ENCODE data around the gene DYNLT1. TPM values are rescaled to one million over a fixed set of nuclear protein-coding genes. Genes with fewer than 3 reads are reported as not detected.

Gene DYNLT1
- polyA plus RNA-seq, 2 of the 4 experiments (the other 2 are of a cell fraction) = 130 to 174 TPM

DNA sequence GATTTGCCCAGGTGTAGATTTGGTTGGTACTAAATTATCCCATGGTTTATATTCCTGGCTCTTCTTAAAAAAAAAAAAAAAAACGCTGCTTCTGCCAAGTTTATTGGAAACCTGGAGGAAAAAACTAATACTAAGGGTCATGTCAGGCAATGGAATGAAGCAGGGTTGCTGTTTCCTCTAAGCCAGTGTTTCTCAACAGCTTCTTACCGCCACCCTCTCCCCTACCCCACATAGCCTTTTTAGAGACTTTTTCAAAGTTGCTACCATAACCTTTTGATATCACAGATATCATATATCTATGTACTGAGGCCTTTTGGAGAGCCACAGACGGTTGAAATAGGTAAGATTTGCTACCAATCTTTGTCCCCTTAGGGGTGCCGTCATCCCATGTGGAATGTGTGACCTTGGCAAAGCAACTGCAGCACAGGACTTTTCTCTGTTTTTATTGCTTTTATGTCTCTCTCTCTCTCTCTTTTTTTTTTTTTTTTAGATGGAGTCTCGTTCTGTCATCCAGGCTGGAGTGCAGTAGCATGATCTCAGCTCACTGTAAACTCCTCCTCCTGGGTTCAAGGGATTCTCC is 40.3 kb upstream of the DYNLT1 start:
- no peak overlapping the region for H3K4me3 ChIP-seq
- ChIA-PET POLR2A (no interaction called here), CTCF (no interaction called here)
- TF ChIP-seq HEYL (CRISPR knock-in tag; IDR thresholded peaks at IDR 0.05) (no peak), SREBF2 (IDR thresholded peaks at IDR 0.05) (no peak), ESRRA (IDR thresholded peaks at IDR 0.05; ENCODE audit: borderline replicate concordance, low read length) (no peak), FOXS1 (CRISPR knock-in tag; IDR thresholded peaks at IDR 0.05) (no peak)
- FAIRE-seq (no peak), ATAC-seq (no peak), DNase-seq (ENCODE audit: low read depth in 1 of 2, low spot score in 1 of 2) (no peak)
- no peak overlapping the region for H3K4me2 ChIP-seq
- no peak overlapping the region for H3K27ac ChIP-seq
- H3K4me1 ChIP-seq = no peaks in the 10 kb centered on the region
- H3K9me3 ChIP-seq = no peaks in the 10 kb centered on the region
- 62% methylated on average over 5 of the region's 5 CpGs for WGBS (ENCODE audit: missing lambda C conversion rate)

DNA sequence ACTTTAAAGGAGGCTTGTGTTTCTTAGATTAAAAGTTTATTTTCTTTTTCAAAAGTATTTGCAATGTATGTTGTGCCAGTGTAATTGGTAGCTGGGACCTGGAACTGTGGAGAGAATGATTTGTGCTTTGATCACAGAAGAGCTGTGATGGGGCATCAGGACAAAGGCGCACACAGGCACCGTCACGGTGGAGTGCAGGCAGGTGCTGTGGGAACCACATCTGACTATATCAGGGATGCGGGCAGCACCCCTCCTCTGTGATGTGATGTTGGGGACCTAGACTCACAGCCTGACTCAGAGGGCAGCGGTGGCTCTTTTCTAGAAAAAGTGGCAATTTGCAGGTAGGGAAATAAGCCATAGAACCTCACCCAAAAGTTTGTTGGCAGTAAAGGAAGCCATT is 39.8 kb upstream of the DYNLT1 start:
- CTCF ChIA-PET = no interaction called here
- WGBS (ENCODE audit: missing lambda C conversion rate) = 97% methylated on average over 5 of the region's 5 CpGs
- Histone ChIP-seq H3K9me3 (no peaks in the 10 kb centered on the region), H3K4me1 (no peaks in the 10 kb centered on the region), H3K27ac (no peak overlapping the region), H3K4me2 (no peak overlapping the region), H3K4me3 (no peak overlapping the region)
- no peak for DNase-seq (ENCODE audit: low read depth in 1 of 2, low spot score in 1 of 2)
- no peak for TF ChIP-seq JUNB (IDR thresholded peaks at IDR 0.05)
- no peak for TF ChIP-seq SREBF2 (IDR thresholded peaks at IDR 0.05)
- TF ChIP-seq, protein P1, sequence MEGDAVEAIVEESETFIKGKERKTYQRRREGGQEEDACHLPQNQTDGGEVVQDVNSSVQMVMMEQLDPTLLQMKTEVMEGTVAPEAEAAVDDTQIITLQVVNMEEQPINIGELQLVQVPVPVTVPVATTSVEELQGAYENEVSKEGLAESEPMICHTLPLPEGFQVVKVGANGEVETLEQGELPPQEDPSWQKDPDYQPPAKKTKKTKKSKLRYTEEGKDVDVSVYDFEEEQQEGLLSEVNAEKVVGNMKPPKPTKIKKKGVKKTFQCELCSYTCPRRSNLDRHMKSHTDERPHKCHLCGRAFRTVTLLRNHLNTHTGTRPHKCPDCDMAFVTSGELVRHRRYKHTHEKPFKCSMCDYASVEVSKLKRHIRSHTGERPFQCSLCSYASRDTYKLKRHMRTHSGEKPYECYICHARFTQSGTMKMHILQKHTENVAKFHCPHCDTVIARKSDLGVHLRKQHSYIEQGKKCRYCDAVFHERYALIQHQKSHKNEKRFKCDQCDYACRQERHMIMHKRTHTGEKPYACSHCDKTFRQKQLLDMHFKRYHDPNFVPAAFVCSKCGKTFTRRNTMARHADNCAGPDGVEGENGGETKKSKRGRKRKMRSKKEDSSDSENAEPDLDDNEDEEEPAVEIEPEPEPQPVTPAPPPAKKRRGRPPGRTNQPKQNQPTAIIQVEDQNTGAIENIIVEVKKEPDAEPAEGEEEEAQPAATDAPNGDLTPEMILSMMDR (IDR thresholded peaks at IDR 0.05) = no peak
- TF ChIP-seq, protein P2, sequence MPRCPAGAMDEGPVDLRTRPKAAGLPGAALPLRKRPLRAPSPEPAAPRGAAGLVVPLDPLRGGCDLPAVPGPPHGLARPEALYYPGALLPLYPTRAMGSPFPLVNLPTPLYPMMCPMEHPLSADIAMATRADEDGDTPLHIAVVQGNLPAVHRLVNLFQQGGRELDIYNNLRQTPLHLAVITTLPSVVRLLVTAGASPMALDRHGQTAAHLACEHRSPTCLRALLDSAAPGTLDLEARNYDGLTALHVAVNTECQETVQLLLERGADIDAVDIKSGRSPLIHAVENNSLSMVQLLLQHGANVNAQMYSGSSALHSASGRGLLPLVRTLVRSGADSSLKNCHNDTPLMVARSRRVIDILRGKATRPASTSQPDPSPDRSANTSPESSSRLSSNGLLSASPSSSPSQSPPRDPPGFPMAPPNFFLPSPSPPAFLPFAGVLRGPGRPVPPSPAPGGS (IDR thresholded peaks at IDR 0.05) = no peak
- TF ChIP-seq NPAS2 (CRISPR knock-in tag; IDR thresholded peaks at IDR 0.05; ENCODE audit: borderline replicate concordance) = no peak
- no peak for TF ChIP-seq TFCP2L1 (CRISPR knock-in tag; IDR thresholded peaks at IDR 0.05)
- TF ChIP-seq, protein P3, sequence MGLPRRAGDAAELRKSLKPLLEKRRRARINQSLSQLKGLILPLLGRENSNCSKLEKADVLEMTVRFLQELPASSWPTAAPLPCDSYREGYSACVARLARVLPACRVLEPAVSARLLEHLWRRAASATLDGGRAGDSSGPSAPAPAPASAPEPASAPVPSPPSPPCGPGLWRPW (IDR thresholded peaks at IDR 0.05) = no peak
- no peak for TF ChIP-seq HDAC2 (IDR thresholded peaks at IDR 0.05)
- TF ChIP-seq, protein P4, sequence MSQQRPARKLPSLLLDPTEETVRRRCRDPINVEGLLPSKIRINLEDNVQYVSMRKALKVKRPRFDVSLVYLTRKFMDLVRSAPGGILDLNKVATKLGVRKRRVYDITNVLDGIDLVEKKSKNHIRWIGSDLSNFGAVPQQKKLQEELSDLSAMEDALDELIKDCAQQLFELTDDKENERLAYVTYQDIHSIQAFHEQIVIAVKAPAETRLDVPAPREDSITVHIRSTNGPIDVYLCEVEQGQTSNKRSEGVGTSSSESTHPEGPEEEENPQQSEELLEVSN (IDR thresholded peaks at IDR 0.05; ENCODE audit: borderline replicate concordance, low read depth) = no peak
- TF ChIP-seq MYC (IDR thresholded peaks at IDR 0.05; ENCODE audit: borderline replicate concordance, low read length) = no peak
- TF ChIP-seq, protein P5, sequence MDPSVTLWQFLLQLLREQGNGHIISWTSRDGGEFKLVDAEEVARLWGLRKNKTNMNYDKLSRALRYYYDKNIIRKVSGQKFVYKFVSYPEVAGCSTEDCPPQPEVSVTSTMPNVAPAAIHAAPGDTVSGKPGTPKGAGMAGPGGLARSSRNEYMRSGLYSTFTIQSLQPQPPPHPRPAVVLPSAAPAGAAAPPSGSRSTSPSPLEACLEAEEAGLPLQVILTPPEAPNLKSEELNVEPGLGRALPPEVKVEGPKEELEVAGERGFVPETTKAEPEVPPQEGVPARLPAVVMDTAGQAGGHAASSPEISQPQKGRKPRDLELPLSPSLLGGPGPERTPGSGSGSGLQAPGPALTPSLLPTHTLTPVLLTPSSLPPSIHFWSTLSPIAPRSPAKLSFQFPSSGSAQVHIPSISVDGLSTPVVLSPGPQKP (IDR thresholded peaks at IDR 0.05; ENCODE audit: low read depth, low read length) = no peak
- TF ChIP-seq, protein P6, sequence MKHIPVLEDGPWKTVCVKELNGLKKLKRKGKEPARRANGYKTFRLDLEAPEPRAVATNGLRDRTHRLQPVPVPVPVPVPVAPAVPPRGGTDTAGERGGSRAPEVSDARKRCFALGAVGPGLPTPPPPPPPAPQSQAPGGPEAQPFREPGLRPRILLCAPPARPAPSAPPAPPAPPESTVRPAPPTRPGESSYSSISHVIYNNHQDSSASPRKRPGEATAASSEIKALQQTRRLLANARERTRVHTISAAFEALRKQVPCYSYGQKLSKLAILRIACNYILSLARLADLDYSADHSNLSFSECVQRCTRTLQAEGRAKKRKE (CRISPR knock-in tag; IDR thresholded peaks at IDR 0.05; ENCODE audit: low read depth) = no peak
- no peak for ATAC-seq
- FAIRE-seq = no peak
- POLR2A ChIA-PET = no interaction called here

DNA sequence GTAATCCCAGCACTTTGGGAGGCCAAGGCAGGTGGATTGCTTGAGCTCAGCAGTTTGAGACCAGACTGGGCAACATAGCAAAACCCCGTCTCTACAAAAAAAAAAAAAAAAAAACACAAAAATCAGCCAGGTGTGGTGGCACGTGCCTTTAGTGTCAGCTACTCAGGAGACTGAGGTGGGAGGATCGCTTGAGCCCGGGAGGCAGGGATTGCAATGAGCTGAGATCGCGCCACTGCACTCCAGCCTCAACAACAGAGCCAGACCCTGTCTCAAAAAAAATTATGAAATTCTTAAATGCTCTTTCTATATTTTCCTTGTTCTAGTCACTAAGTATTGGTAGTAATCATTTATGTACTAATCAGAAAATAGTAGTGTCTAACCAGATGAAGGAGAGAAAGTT is 35.9 kb upstream of the DYNLT1 start:
- H3K4me1 ChIP-seq = no peaks in the 10 kb centered on the region
- FAIRE-seq (no peak), ATAC-seq (no peak), DNase-seq (ENCODE audit: low read depth in 1 of 2, low spot score in 1 of 2) (no peak)
- no peak overlapping the region for H3K4me2 ChIP-seq
- no peak overlapping the region for H3K27ac ChIP-seq
- no peaks in the 10 kb centered on the region for H3K9me3 ChIP-seq
- 83% methylated on average over 6 of the region's 6 CpGs for WGBS (ENCODE audit: missing lambda C conversion rate)
- POLR2A ChIA-PET = no interaction called here
- CTCF ChIA-PET = interaction anchor here (0.6 to 1.1 kb wide), 2 partner anchors 25 to 459 kb away, joined by 3 to 4 read pairs; no protein-coding TSS in a partner anchor
- no peak overlapping the region for H3K4me3 ChIP-seq
- TF ChIP-seq POLR2A (IDR thresholded peaks at IDR 0.05; ENCODE audit: low read length) (no peak), FOXS1 (CRISPR knock-in tag; IDR thresholded peaks at IDR 0.05) (no peak), RAD21 (conservative IDR thresholded peaks at IDR 0.05 in 1 of 2, IDR thresholded peaks at IDR 0.05 in 1 of 2) (no peak), MYC (IDR thresholded peaks at IDR 0.05; ENCODE audit: borderline replicate concordance, low read length) (no peak), BHLHE40 (IDR thresholded peaks at IDR 0.05; ENCODE audit: low read depth, low read length) (no peak), ZFP36 (IDR thresholded peaks at IDR 0.05; ENCODE audit: borderline replicate concordance, partially characterized antibody) (no peak), HDAC2 (IDR thresholded peaks at IDR 0.05) (no peak), ZNF302 (CRISPR knock-in tag; IDR thresholded peaks at IDR 0.05) (no peak), ZSCAN20 (CRISPR knock-in tag; IDR thresholded peaks at IDR 0.05) (no peak)
- TF ChIP-seq, protein P7, sequence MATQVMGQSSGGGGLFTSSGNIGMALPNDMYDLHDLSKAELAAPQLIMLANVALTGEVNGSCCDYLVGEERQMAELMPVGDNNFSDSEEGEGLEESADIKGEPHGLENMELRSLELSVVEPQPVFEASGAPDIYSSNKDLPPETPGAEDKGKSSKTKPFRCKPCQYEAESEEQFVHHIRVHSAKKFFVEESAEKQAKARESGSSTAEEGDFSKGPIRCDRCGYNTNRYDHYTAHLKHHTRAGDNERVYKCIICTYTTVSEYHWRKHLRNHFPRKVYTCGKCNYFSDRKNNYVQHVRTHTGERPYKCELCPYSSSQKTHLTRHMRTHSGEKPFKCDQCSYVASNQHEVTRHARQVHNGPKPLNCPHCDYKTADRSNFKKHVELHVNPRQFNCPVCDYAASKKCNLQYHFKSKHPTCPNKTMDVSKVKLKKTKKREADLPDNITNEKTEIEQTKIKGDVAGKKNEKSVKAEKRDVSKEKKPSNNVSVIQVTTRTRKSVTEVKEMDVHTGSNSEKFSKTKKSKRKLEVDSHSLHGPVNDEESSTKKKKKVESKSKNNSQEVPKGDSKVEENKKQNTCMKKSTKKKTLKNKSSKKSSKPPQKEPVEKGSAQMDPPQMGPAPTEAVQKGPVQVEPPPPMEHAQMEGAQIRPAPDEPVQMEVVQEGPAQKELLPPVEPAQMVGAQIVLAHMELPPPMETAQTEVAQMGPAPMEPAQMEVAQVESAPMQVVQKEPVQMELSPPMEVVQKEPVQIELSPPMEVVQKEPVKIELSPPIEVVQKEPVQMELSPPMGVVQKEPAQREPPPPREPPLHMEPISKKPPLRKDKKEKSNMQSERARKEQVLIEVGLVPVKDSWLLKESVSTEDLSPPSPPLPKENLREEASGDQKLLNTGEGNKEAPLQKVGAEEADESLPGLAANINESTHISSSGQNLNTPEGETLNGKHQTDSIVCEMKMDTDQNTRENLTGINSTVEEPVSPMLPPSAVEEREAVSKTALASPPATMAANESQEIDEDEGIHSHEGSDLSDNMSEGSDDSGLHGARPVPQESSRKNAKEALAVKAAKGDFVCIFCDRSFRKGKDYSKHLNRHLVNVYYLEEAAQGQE (IDR thresholded peaks at IDR 0.05) = no peak
- TF ChIP-seq, protein P2 (IDR thresholded peaks at IDR 0.05) = no peak

Measured in A549 (cell line).